Brain pericyte (primary cell): Measurements from ENCODE around the gene STK16.

Experiments
- DNase-seq: peaks from one replicate; pipeline ENCODE4 v3.0.0-alpha.2; 2012; ENCODE audit warnings: low read depth, low spot score

The STK16 gene

GRCh38 chr2:219214141-219214540, 31.1 kb upstream of the STK16 start:
- no peak for DNase-seq

- DNase-seq: no peak
These were observed 30.5 kb upstream of the STK16 start for GRCh38 chr2:219214786-219215185.

GRCh38 chr2:219215871-219216534, 29.3 kb upstream of the STK16 start:
- no peak for DNase-seq

GRCh38 chr2:219216535-219216915, 28.8 kb upstream of the STK16 start:
- no peak for DNase-seq

GRCh38 chr2:219218217-219218731, 27.0 kb upstream of the STK16 start:
- DNase-seq: peak; percentile 68

GRCh38 chr2:219218732-219219701, 26.3 kb upstream of the STK16 start, which contains the start of gene ABCB6:
Gene ABCB6, minus strand, starts transcription at chr2:219218958. Its CDS starts 285 bp downstream, at chr2:219218673.
- peak; percentile 72 for DNase-seq

GRCh38 chr2:219219784-219220532, 25.3 kb upstream of the STK16 start:
- no peak for DNase-seq

- DNase-seq: no peak
These were observed 24.5 kb upstream of the STK16 start for GRCh38 chr2:219220652-219221402.

GRCh38 chr2:219221957-219222518, 23.2 kb upstream of the STK16 start:
- no peak for DNase-seq

- no peak for DNase-seq
These were observed 21.3 kb upstream of the STK16 start for GRCh38 chr2:219223831-219224610.

GRCh38 chr2:219225350-219225749, 19.9 kb upstream of the STK16 start:
- no peak for DNase-seq

GRCh38 chr2:219228041-219228910, 17.0 kb upstream of the STK16 start:
- DNase-seq: no peak

GRCh38 chr2:219228911-219229304, 16.4 kb upstream of the STK16 start:
- no peak for DNase-seq

- peak; percentile 92 for DNase-seq
These were observed 15.8 kb upstream of the STK16 start, which contains the start of the genes ANKZF1 and ATG9A for GRCh38 chr2:219229305-219230058. Gene ANKZF1, plus strand, starts transcription at chr2:219229806. Its CDS starts 452 bp downstream, at chr2:219230258. Gene ATG9A, minus strand, starts transcription at chr2:219229636. Its CDS starts 1,612 bp downstream, at chr2:219228024.

GRCh38 chr2:219230059-219230540, 15.2 kb upstream of the STK16 start:
- DNase-seq: no peak

GRCh38 chr2:219234331-219234730, 10.9 kb upstream of the STK16 start:
- DNase-seq: no peak

GRCh38 chr2:219243291-219243761, 2.0 kb upstream of the STK16 start:
- no peak for DNase-seq

- DNase-seq: no peak
These were observed 511 bp upstream of the STK16 start for GRCh38 chr2:219244789-219245147.
